ENCODE results near the gene SLC39A8.

The SLC39A8 gene

DNA sequence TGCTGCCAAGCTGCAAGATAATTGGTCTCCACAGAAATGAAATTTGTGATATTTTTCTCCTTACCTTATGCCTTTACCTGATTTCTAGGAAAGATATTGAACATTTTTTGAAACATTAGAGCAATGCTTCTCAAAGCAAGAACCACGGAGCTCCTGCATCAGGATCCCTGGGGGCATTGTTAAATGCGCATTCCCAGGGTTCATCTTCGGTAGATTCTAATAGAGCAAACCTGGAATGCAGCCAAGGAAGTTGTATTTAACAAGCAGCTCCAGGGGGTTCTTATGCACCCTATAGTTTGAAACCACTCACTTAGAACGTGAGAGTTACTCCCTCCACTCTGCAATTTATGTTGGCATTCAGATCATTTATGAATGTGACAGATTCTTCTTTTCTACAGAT, 126.2 kb downstream of the SLC39A8 start:
- no peak for DNase-seq

DNA sequence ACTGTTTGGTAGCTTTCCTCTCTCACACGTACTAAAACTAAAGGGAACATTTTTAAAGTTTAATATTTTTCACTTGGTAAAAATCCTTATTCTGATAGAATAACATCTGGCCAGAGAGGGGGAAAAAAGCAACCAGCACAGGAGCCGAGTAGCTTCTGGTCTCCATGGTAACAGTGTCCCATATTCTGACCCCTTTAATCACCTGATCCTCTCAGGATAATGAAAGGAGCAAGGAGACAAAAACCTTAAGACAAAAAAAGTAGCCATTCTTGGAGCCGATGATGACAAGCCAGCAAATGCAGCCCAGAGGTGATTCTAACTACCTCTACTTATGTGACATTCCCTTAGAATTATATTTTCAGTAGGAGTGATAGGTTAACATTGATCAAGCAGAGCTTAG, 126.6 kb downstream of the SLC39A8 start:
- no peak for DNase-seq

DNA sequence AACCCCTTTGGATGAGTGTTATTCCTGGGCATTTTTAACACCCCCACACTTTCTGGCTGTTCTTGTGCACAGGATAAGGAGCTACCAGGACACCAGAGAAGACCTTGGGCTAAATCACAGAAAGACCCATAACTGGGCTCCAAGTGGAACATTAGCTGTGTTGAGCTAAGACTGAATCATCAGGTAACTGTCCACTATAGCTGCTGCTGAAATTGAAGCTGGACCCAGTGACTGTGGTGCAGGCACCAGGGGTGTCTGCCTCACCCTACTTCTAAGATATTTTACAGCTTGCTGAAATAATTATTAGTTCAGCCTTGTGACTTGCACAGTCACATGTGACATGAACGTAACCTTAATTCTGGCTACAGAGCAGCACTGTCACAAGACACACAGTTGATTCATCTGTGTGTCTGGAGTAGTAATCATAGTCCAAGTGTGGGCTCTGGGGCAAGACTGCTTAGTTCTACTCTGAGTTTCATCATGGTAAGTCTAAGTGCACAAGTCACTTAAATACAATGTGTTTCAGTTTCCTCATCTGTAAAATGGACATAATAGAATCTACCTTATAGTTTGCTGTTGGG, 127.4 kb downstream of the SLC39A8 start:
- peak in 1 of 2 donors; percentile 23 for DNase-seq

DNA sequence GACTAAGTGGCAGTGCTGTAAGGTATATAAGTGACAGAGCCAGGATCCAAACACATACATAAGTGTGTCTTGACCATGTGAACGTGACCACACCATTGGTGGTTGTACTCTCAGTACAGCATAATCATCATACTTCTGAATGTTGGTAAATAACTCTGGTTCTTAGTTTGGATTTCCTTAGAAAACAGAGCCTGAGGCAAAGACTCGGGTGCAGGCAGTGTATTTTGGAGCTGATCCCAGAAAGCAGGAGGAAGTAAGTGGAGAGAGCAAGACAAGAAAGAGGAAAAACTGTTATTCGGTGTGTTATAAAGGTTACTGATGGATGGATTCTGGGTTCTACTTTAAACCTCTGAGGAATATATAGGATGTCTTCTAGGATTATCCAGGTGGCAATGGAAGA, 127.9 kb downstream of the SLC39A8 start:
- no peak for DNase-seq

DNA sequence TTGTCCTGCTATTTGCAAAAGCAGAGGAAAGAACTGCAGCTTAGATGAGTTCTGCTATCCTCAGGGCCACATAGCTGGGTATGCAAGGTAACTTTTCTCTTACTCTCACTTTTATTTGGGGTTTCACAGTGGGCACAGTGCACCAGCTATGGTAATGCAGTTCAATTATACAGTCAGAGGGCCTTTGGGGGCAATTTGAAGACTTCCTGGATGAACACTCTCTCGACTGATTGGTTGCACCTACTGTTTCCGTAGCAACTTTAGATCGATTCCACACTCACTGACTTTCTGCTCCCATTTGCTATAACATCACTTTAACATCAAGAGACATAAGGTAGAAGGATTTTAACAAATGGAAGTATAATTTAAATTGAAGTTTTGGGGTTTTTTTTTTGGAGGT, 128.6 kb downstream of the SLC39A8 start:
- no peak for DNase-seq

DNA sequence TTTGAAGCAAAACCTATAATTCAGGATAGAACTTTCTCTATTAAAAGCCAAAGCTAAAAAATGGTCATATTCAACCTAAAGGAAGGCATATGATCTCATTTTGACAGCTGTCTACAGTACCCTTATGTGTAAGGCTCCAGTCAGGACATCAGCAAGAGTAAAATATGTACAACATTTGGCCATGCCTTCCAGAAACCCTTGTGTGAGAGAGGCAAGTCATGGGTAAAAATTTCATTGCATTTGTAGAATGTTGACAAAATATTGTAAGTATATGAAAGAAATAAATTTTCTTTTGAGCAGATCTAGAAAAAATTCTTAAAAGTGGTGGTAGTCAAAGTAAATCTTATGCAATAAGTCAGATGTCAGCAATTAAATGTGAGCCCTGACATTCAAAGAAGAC, 132.3 kb downstream of the SLC39A8 start:
- DNase-seq: no peak

Data from inflammatory macrophage treated with lipopolysaccharide for 1 hour (primary cell).